Activated CD4-positive, CD25-positive, alpha-beta regulatory T cell treated with anti-CD3 and anti-CD28 coated beads, Interleukin-2, amount 50 U/mL, for 16 hours (primary cell): Measurements from ENCODE around the gene PIK3R5.

Experiments used
- DNase-seq: peaks from one replicate; pipeline ENCODE4 v3.0.0-alpha.2; 2020; ENCODE audit warnings: low read depth, low spot score

The PIK3R5 gene

DNA sequence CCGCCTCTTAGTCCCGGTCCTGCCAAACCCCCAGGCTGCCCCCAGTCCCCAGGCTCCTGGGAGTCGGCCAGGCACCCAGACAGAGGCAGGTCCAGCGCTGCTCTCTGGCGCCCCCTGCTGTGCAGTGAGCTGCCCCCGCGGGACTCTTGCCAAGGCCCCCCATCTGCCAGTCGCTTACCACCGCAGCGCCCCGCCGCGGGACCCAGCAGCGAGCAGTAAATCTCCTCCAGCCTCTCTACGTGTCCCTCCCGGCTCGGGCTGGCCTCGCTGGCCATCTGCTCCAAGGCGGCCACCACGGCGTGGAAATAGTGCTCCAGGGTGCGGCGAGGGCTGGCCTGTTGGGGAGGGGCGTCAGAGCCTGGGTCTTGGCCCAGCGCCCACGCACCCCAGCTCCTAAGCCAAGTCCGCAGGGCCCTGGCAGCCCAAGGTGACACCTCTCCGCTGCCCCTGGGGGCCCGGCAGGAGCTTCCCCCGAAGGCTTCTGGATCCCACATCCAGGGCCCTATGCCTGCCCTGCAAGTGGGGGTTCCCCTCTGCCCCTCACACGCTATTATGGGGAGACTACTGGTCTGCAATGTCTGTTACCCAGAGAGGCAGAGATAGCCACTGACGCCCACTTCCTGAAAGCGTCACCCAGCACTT is 132.7 kb downstream of the PIK3R5 start:
- no peak for DNase-seq

DNA sequence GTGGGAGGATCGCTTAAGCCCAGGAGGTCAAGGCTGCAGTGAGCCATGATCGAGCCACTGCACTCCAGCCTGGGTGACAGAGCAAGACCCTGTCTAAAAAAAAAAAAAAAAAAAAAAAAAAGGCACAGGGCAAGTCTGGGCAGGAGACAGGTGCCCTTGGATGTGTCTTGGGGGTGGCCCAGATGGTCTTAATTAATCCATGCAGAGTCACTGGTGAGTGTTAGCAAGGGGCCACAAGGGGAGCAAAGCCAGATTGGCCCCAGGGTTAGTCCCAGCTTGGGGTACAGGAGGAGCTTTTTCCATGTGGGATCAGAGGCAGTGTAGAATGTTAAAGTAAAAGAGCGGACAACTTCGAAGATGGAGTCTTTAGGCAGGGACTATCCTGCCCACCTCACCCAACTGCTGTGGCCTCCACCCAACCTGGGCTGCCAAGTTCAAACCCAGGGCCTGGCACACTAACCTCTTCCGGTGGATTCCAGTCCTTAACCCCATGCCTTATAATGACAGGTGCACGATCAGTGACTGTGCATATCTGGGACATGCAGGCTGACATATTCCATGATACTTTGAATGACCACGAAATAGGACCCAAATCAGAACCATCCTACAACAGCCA is 134.2 kb downstream of the PIK3R5 start:
- DNase-seq = no peak

- no peak for DNase-seq
These were observed 135.4 kb downstream of the PIK3R5 start for GRCh38 chr17:8830141-8830540.

- no peak for DNase-seq
These were observed 136.2 kb downstream of the PIK3R5 start for GRCh38 chr17:8829036-8829941.
